ENCODE measurements around the gene CCND2. TPM values are rescaled to one million over a fixed set of nuclear protein-coding genes. Genes with fewer than 3 reads are reported as not detected.

The CCND2 gene
- total RNA-seq, 1 experiment from 2014 or later: not detected

- Histone ChIP-seq H3K9me2 (replicated peaks; ENCODE audit: low read length) (no peaks in the 10 kb centered on the region), H4K20me1 (ENCODE audit: low read length) (no peaks in the 10 kb centered on the region), H3F3A (ENCODE audit: low read length, unreplicated experiment) (no peaks in the 10 kb centered on the region), H3K4me3 (ENCODE audit: low read length) (no peak overlapping the region), H3K27me3 (ENCODE audit: low read length) (peaks cover 53% of the 10 kb centered on the region), H3K27ac (ENCODE audit: low read length) (no peak overlapping the region), H3K9ac (ENCODE audit: low read length) (no peak overlapping the region), H3K4me2 (ENCODE audit: low read length) (no peak overlapping the region), H3K4me1 (ENCODE audit: insufficient read depth, low read length) (no peaks in the 10 kb centered on the region), H3K9me3 (ENCODE audit: low read length) (no peaks in the 10 kb centered on the region), H3K79me2 (ENCODE audit: low read length) (no peaks in the 10 kb centered on the region), H3K36me3 (ENCODE audit: low read depth, low read length) (no peaks in the 10 kb centered on the region), H2AFZ (ENCODE audit: low read length) (no peak overlapping the region)
- POLR2A ChIA-PET (ENCODE audit: unreplicated experiment): no interaction called here
- DNase-seq (no peak), ATAC-seq (no peak)
- intact Hi-C loops (cut with micrococcal nuclease): no loop called here
- CTCF ChIA-PET: no interaction called here
- no TSS peak for BruUV-seq (replicated peaks)
- no peak for TF ChIP-seq EZH2 (IDR thresholded peaks at IDR 0.05; ENCODE audit: low read length, unreplicated experiment)
- TF ChIP-seq EZH2phosphoT487 (IDR thresholded peaks at IDR 0.05; ENCODE audit: borderline replicate concordance, low read length): no peak
- TF ChIP-seq, protein P1, sequence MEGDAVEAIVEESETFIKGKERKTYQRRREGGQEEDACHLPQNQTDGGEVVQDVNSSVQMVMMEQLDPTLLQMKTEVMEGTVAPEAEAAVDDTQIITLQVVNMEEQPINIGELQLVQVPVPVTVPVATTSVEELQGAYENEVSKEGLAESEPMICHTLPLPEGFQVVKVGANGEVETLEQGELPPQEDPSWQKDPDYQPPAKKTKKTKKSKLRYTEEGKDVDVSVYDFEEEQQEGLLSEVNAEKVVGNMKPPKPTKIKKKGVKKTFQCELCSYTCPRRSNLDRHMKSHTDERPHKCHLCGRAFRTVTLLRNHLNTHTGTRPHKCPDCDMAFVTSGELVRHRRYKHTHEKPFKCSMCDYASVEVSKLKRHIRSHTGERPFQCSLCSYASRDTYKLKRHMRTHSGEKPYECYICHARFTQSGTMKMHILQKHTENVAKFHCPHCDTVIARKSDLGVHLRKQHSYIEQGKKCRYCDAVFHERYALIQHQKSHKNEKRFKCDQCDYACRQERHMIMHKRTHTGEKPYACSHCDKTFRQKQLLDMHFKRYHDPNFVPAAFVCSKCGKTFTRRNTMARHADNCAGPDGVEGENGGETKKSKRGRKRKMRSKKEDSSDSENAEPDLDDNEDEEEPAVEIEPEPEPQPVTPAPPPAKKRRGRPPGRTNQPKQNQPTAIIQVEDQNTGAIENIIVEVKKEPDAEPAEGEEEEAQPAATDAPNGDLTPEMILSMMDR (conservative IDR thresholded peaks at IDR 0.05; ENCODE audit: low read depth, low read length): no peak
Observed at GRCh38 chr12:4288296-4289131, 15.0 kb downstream of the CCND2 start.

GRCh38 chr12:4289231-4289878 lies 15.8 kb downstream of the CCND2 start:
- Histone ChIP-seq H3K4me1 (ENCODE audit: insufficient read depth, low read length) (no peaks in the 10 kb centered on the region), H3K4me2 (ENCODE audit: low read length) (no peak overlapping the region), H3K36me3 (ENCODE audit: low read depth, low read length) (no peaks in the 10 kb centered on the region), H3K9me2 (replicated peaks; ENCODE audit: low read length) (no peaks in the 10 kb centered on the region), H3K4me3 (ENCODE audit: low read length) (no peak overlapping the region), H2AFZ (ENCODE audit: low read length) (no peak overlapping the region), H3F3A (ENCODE audit: low read length, unreplicated experiment) (no peaks in the 10 kb centered on the region), H4K20me1 (ENCODE audit: low read length) (no peaks in the 10 kb centered on the region), H3K9me3 (ENCODE audit: low read length) (no peaks in the 10 kb centered on the region), H3K9ac (ENCODE audit: low read length) (no peak overlapping the region), H3K79me2 (ENCODE audit: low read length) (no peaks in the 10 kb centered on the region), H3K27ac (ENCODE audit: low read length) (no peak overlapping the region), H3K27me3 (ENCODE audit: low read length) (peaks cover 53% of the 10 kb centered on the region)
- ATAC-seq (no peak), DNase-seq (no peak)
- CTCF ChIA-PET: no interaction called here
- TF ChIP-seq EZH2 (IDR thresholded peaks at IDR 0.05; ENCODE audit: low read length, unreplicated experiment): no peak
- TF ChIP-seq, protein P1 (conservative IDR thresholded peaks at IDR 0.05; ENCODE audit: low read depth, low read length): no peak
- no TSS peak for BruUV-seq (replicated peaks)
- intact Hi-C loops (cut with micrococcal nuclease): no loop called here
- POLR2A ChIA-PET (ENCODE audit: unreplicated experiment): no interaction called here
